SK-N-MC (cell line): ENCODE measurements around the gene ZNF600.
"Not testable (repeated sequence)": the region's sequence is repeated elsewhere in the genome, so short reads cannot be mapped to it uniquely, and the experiment has no call there.

ENCODE experiments used
- DNase-seq: peaks from one replicate; pipeline ENCODE4 v3.0.0-alpha.2; 2011; ENCODE audit warnings: low read depth, low spot score
- H3K27ac ChIP-seq: fragments of 200-600 bp; sonication (generic); 2 replicates; pipeline ENCODE4 v1.5.1; 2016; ENCODE audit warnings: mixed run types
- H3K36me3 ChIP-seq: fragments of 200-600 bp; sonication (generic); 2 replicates; pipeline ENCODE4 v1.6.1; 2017; ENCODE audit warnings: antibody characterized with exemption, low read length, mixed read lengths; ENCODE audit not compliant: insufficient read depth
- H3K4me3 ChIP-seq: fragments of 200-600 bp; sonication (generic); 2 replicates; pipeline ENCODE4 v1.5.1; 2016
- H3K9ac ChIP-seq: fragments of 200-600 bp; sonication (generic); 2 replicates; pipeline ENCODE4 v1.8.0; 2017; ENCODE audit warnings: mixed run types, mixed read lengths; ENCODE audit not compliant: insufficient read length
- H3K9me3 ChIP-seq: fragments of 200-600 bp; sonication (generic); 2 replicates; pipeline ENCODE4 v1.6.1; 2017; ENCODE audit warnings: low read depth, mild to moderate bottlenecking, antibody characterized with exemption, low read length, moderate library complexity, mixed read lengths
- EZH2 ChIP-seq: fragments of 200-600 bp; sonication (generic); IDR thresholded peaks from one replicate; pipeline ENCODE4 v1.6.1; 2017; ENCODE audit warnings: antibody characterized with exemption
- FOXP2 ChIP-seq: optimal IDR thresholded peaks from 2 replicates; pipeline ENCODE3; 2011; ENCODE audit warnings: mild to moderate bottlenecking, moderate library complexity; ENCODE audit not compliant: insufficient read depth; ENCODE audit errors: extremely low read length, control extremely low read depth
- POLR2AphosphoS5 ChIP-seq: IDR thresholded peaks from 2 replicates; pipeline ENCODE4 v1.6.1; 2012; ENCODE audit warnings: mild to moderate bottlenecking, low read depth, low read length, borderline replicate concordance

ZNF600 gene

GRCh38 chr19:52743091-52743490, 43.5 kb downstream of the ZNF600 start:
- Histone ChIP-seq H3K9me3 (no peaks in the 10 kb centered on the region), H3K27ac (no peak overlapping the region), H3K4me3 (no peak overlapping the region), H3K36me3 (no peaks in the 10 kb centered on the region), H3K9ac (no peak overlapping the region)
- TF ChIP-seq EZH2 (no peak), FOXP2 (no peak), POLR2AphosphoS5 (no peak)
- DNase-seq: no peak

GRCh38 chr19:52742516-52742915, 44.1 kb downstream of the ZNF600 start:
- TF ChIP-seq EZH2 (no peak), POLR2AphosphoS5 (no peak), FOXP2 (no peak)
- Histone ChIP-seq H3K4me3 (no peak overlapping the region), H3K9me3 (no peaks in the 10 kb centered on the region), H3K27ac (no peak overlapping the region), H3K36me3 (no peaks in the 10 kb centered on the region), H3K9ac (no peak overlapping the region)
- DNase-seq: no peak

- TF ChIP-seq EZH2 (no peak), POLR2AphosphoS5 (no peak), FOXP2 (no peak)
- Histone ChIP-seq H3K9ac (no peak overlapping the region), H3K9me3 (no peaks in the 10 kb centered on the region), H3K36me3 (no peaks in the 10 kb centered on the region), H3K4me3 (no peak overlapping the region), H3K27ac (no peak overlapping the region)
- DNase-seq: no peak
These were observed 44.6 kb downstream of the ZNF600 start for GRCh38 chr19:52741951-52742485.

GRCh38 chr19:52741371-52741770, 45.2 kb downstream of the ZNF600 start:
- not testable (repeated sequence) for DNase-seq, H3K4me3 ChIP-seq, H3K9me3 ChIP-seq, H3K27ac ChIP-seq, H3K36me3 ChIP-seq, H3K9ac ChIP-seq

DNA sequence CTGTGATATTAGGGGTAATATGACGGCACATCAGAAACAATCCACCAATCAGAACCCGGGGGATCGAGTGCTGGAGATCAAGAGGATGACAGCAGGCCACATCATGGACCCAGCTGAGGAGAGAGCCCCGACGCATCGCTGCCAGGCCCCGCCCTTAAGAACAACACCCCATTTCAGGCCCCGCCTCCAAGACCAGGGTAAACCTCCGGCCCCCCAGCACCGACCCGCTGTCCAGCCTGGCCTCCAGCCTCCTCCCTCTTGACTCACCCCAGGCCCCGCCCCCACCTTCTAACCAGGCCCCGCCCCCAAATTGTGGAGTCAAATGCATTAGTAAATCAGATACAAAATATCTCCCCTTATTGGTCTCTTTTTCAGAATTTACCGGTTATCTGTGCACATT, 47.0 kb downstream of the ZNF600 start:
- peaks cover 4% of the 10 kb centered on the region; the same call in 1 of the 2 replicates for H3K9me3 ChIP-seq
- no peaks in the 10 kb centered on the region for H3K36me3 ChIP-seq
- TF ChIP-seq POLR2AphosphoS5 (no peak), FOXP2 (no peak), EZH2 (no peak)
- no peak overlapping the region for H3K9ac ChIP-seq
- H3K4me3 ChIP-seq: no peak overlapping the region
- DNase-seq: no peak
- no peak overlapping the region for H3K27ac ChIP-seq

GRCh38 chr19:52735734-52736133, 50.9 kb downstream of the ZNF600 start:
- Histone ChIP-seq H3K9me3 (peaks cover 4% of the 10 kb centered on the region; the same call in 1 of the 2 replicates), H3K36me3 (no peaks in the 10 kb centered on the region), H3K27ac (no peak overlapping the region), H3K4me3 (no peak overlapping the region), H3K9ac (no peak overlapping the region)
- no peak for DNase-seq
- TF ChIP-seq POLR2AphosphoS5 (no peak), EZH2 (no peak), FOXP2 (no peak)

GRCh38 chr19:52734893-52735661, 51.5 kb downstream of the ZNF600 start, which contains the start of gene ZNF611:
Gene ZNF611 (minus strand): TSS chr19:52735044. CDS start chr19:52715894, 19,150 bp downstream.
- peak; percentile 30 for DNase-seq
- Histone ChIP-seq H3K9ac (peak within 1 kb of the TSS; percentile 96), H3K4me3 (peak within 1 kb of the TSS; percentile 95), H3K36me3 (no peaks in the 10 kb centered on the region), H3K9me3 (peaks cover 4% of the 10 kb centered on the region; the same call in 1 of the 2 replicates), H3K27ac (0 out of 2 replicates have a peak within 1 kb of the TSS, but pooled peaks have one; percentile 30)
- peak; percentile 91 for TF ChIP-seq POLR2AphosphoS5
- no peak for TF ChIP-seq EZH2
- TF ChIP-seq FOXP2: no peak

DNA sequence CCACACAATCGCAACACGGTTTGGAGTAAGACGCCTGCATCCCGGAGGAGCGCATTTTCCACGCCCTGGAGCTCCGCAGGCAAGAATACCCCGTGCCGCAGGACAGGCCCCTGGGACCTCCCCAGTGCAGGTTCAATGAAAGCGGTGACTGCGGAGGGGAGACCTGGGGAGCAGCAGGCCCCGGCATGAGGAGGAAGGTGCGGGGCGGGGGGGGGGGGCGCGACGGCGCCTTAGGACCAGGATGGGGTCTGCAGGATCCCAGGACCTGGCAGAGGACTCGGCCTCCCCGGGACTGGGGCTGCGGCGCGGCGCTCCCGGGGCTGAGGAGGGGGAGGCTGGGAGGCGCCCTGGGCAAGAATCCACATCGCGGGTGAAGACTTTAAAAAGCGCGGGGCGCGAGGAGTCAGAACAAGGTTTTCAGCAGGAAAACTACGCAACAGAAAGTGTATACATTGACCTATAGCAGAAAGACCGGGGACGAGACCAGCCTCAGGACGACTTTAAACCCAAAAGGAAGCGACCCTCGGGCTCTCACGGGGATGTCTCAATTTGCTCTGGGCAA, 52.2 kb downstream of the ZNF600 start:
- peak overlapping the region; percentile 95 for H3K4me3 ChIP-seq
- 0 out of 2 replicates have a peak overlapping the region, but pooled peaks have one; percentile 30 for H3K27ac ChIP-seq
- H3K36me3 ChIP-seq: no peaks in the 10 kb centered on the region
- peaks cover 4% of the 10 kb centered on the region; the same call in 1 of the 2 replicates for H3K9me3 ChIP-seq
- TF ChIP-seq FOXP2 (no peak), POLR2AphosphoS5 (no peak), EZH2 (no peak)
- H3K9ac ChIP-seq: peak overlapping the region; percentile 96
- no peak for DNase-seq

- not testable (repeated sequence) for H3K4me3 ChIP-seq, H3K9ac ChIP-seq, H3K27ac ChIP-seq, H3K9me3 ChIP-seq, DNase-seq
- peaks cover 27% of the 10 kb centered on the region for H3K36me3 ChIP-seq
These were observed 60.5 kb downstream of the ZNF600 start for GRCh38 chr19:52726051-52726450.
